ENCODE results near the gene ISL2. TPM values are rescaled to one million over a fixed set of nuclear protein-coding genes. Genes with fewer than 3 reads are reported as not detected.

ISL2 gene
- total and polyA plus RNA-seq, 2 of the 13 experiments (the other 11 are each of a cell fraction or from before 2014, with no cell fraction given): 4.3 to 5.1 TPM

DNA sequence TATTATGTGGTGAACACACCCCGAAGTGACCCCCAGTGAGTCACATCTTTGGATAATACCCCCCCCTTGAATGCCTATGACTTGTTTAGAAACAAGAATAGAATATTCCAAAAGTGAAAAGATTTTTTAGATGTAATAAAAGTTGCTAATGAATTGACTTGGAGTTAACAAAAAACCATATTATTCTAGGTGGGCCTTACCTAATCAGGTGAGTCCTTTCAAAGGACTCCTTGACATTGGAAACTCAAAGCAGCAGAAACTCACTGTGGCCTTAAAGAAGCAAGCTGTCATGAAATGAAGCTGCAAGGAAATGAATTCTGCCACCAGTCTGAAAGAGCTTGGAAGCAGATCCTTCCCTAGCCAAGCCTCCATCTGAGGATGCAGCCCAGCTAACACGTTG lies 10.9 kb upstream of the ISL2 start:
- H3K27ac ChIP-seq (ENCODE audit: extremely low read length, insufficient read depth, low read length): no peak overlapping the region
- no peaks in the 10 kb centered on the region for H3K36me3 ChIP-seq (replicated peaks in 1 of 2; ENCODE audit: control insufficient read depth in 1 of 2, insufficient read depth in 2 of 2, low read length in 2 of 2)
- FAIRE-seq (no peak), ATAC-seq (no peak), DNase-seq (ENCODE audit: low spot score) (no peak)
- ChIA-PET POLR2A (no interaction called here), CTCF (ENCODE audit: low intra/inter-chr PET ratio, low total read pairs) (no interaction called here)
- H3K4me3 ChIP-seq (replicated peaks in 1 of 3; ENCODE audit: insufficient read depth in 1 of 3, low read depth in 2 of 3, low read length in 3 of 3): no peak overlapping the region
- no TSS peak for BruUV-seq (replicated peaks)
- no peak for TF ChIP-seq ZNF329 (CRISPR knock-in tag; IDR thresholded peaks at IDR 0.05; ENCODE audit: low read depth)
- no peak for TF ChIP-seq ZZZ3 (CRISPR knock-in tag; IDR thresholded peaks at IDR 0.05; ENCODE audit: borderline replicate concordance)
- TF ChIP-seq ZBTB44 (CRISPR knock-in tag; IDR thresholded peaks at IDR 0.05): no peak
- TF ChIP-seq SOX5 (CRISPR knock-in tag; IDR thresholded peaks at IDR 0.05; ENCODE audit: borderline replicate concordance): no peak
- TF ChIP-seq PBX2 (CRISPR knock-in tag; IDR thresholded peaks at IDR 0.05): no peak
- TF ChIP-seq, protein P1, sequence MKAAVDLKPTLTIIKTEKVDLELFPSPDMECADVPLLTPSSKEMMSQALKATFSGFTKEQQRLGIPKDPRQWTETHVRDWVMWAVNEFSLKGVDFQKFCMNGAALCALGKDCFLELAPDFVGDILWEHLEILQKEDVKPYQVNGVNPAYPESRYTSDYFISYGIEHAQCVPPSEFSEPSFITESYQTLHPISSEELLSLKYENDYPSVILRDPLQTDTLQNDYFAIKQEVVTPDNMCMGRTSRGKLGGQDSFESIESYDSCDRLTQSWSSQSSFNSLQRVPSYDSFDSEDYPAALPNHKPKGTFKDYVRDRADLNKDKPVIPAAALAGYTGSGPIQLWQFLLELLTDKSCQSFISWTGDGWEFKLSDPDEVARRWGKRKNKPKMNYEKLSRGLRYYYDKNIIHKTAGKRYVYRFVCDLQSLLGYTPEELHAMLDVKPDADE (CRISPR knock-in tag; IDR thresholded peaks at IDR 0.05): no peak
- TF ChIP-seq SNRNP70 (IDR thresholded peaks at IDR 0.05; ENCODE audit: low read depth, low read length): no peak
- TF ChIP-seq ZNF24 (IDR thresholded peaks at IDR 0.05): no peak
- TF ChIP-seq PAWR (CRISPR knock-in tag; IDR thresholded peaks at IDR 0.05; ENCODE audit: borderline replicate concordance): no peak
- TF ChIP-seq TGIF2 (CRISPR knock-in tag; IDR thresholded peaks at IDR 0.05): no peak
- intact Hi-C loops (cut with micrococcal nuclease; ENCODE audit: unreplicated experiment): no loop called here
- H3K79me2 ChIP-seq (ENCODE audit: insufficient read depth, low read length): no peaks in the 10 kb centered on the region
- no peak overlapping the region for H2AFZ ChIP-seq (ENCODE audit: low read length)
- H3K27me3 ChIP-seq (ENCODE audit: control insufficient read depth in 1 of 2, insufficient read depth in 2 of 2, low read length in 2 of 2): peaks cover 0 to 15% of the 10 kb centered on the region in 2 experiments; a peak in 3 of 5 replicates
- H3K4me2 ChIP-seq (ENCODE audit: low read depth, low read length): no peak overlapping the region
- in situ Hi-C loops (cut with HindIII; ENCODE audit: extremely low pct_ligation_motif_present, low pct_unique_long_range_greater_than_20kb): no loop called here
- WGBS (ENCODE audit: low lambda C conversion rate): 4% methylated on average over 2 of the region's 2 CpGs
- peaks cover 18% of the 10 kb centered on the region for H3K4me1 ChIP-seq (ENCODE audit: insufficient read depth, low read length)
- no peaks in the 10 kb centered on the region for H4K20me1 ChIP-seq (ENCODE audit: insufficient read depth, low read length)
- no peak overlapping the region for H3K9ac ChIP-seq (ENCODE audit: insufficient read depth, low read depth, low read length)
- no peaks in the 10 kb centered on the region for H3K9me3 ChIP-seq (ENCODE audit: low read length)
